Memory B cell (primary cell): ENCODE data around the gene PPARG.
A peak's percentile ranks its signal among the peaks of the same experiment; 100 is the strongest.
"Not testable (repeated sequence)": the region's sequence is repeated elsewhere in the genome, so short reads cannot be mapped to it uniquely, and the experiment has no call there.

ENCODE experiments used
- ATAC-seq: fragments of 150-1000 bp; cut with Tn5 transposase; 2 replicates; pipeline ENCODE4 v1.10.0; 2021; ENCODE audit warnings: low read depth, mild to moderate bottlenecking, moderate library complexity
- DNase-seq, 2 donors: peaks; one replicate each; pipeline ENCODE4 v3.0.0; 2022; ENCODE audit warnings: low spot score in 2 of 2
- H3K27ac Mint-ChIP-seq: one replicate; pipeline ENCODE4 v1.8.0; 2022; ENCODE audit warnings: mild to moderate bottlenecking, moderate library complexity, mixed read lengths
- H3K27me3 Mint-ChIP-seq: one replicate; pipeline ENCODE4 v1.8.0; 2022; ENCODE audit warnings: mixed read lengths
- H3K36me3 Mint-ChIP-seq: one replicate; pipeline ENCODE4 v1.8.0; 2022; ENCODE audit warnings: mild to moderate bottlenecking, mixed read lengths
- H3K4me1 Mint-ChIP-seq: one replicate; pipeline ENCODE4 v1.8.0; 2022; ENCODE audit warnings: mixed read lengths
- H3K4me3 Mint-ChIP-seq: one replicate; pipeline ENCODE4 v1.8.0; 2022; ENCODE audit warnings: mild to moderate bottlenecking, moderate library complexity, mixed read lengths
- H3K9me3 Mint-ChIP-seq: one replicate; pipeline ENCODE4 v1.8.0; 2022; ENCODE audit warnings: mixed read lengths

The PPARG gene

GRCh38 chr3:12267376-12268030 lies 21.4 kb upstream of the PPARG start:
- Mint-ChIP-seq H3K4me1 (no peaks in the 10 kb centered on the region), H3K27ac (no peak overlapping the region), H3K9me3 (no peaks in the 10 kb centered on the region), H3K36me3 (no peaks in the 10 kb centered on the region), H3K27me3 (peaks cover 7% of the 10 kb centered on the region), H3K4me3 (no peak overlapping the region)
- no peak for DNase-seq
- ATAC-seq, result no peak

- H3K9me3 Mint-ChIP-seq, result no peaks in the 10 kb centered on the region
- no peak overlapping the region for H3K4me3 Mint-ChIP-seq
- no peak overlapping the region for H3K27ac Mint-ChIP-seq
- ATAC-seq, result no peak
- peaks cover 5% of the 10 kb centered on the region for H3K27me3 Mint-ChIP-seq
- peaks cover 5% of the 10 kb centered on the region for H3K4me1 Mint-ChIP-seq
- no peak for DNase-seq
- no peaks in the 10 kb centered on the region for H3K36me3 Mint-ChIP-seq
Measured at GRCh38 chr3:12268049-12268735, 20.7 kb upstream of the PPARG start.

DNA sequence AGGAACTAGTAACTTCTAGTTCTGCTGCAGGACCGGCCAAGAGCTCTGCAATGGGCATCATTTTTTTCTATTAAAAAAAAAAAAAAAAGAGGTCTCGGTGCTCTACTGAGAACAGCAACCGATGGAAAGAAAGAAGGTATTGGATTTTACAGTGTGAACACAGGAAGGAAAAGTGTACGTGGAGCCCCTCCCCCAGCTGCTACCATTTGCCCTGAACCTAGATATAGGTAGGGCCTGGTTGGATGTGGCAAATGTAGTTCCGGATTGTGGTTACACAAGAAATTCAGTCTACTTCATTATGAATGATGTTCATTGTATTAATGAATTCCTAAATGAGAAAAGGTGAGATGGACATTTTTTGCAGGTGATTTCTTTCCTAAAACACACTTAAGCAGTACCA lies 17.9 kb upstream of the PPARG start:
- peaks cover 7% of the 10 kb centered on the region for H3K4me1 Mint-ChIP-seq
- H3K4me3 Mint-ChIP-seq, result no peak overlapping the region

GRCh38 chr3:12273045-12273695 lies 15.7 kb upstream of the PPARG start:
- ATAC-seq, result peak; percentile 88
- Mint-ChIP-seq H3K27me3 (peaks cover 10% of the 10 kb centered on the region), H3K9me3 (no peaks in the 10 kb centered on the region), H3K27ac (no peak overlapping the region), H3K36me3 (no peaks in the 10 kb centered on the region), H3K4me3 (no peak overlapping the region), H3K4me1 (peaks cover 7% of the 10 kb centered on the region)
- no peak for DNase-seq

More for the DNA sequence above, 17.9 kb upstream of the PPARG start:
- H3K27me3 Mint-ChIP-seq, result peaks cover 6% of the 10 kb centered on the region
- no peak overlapping the region for H3K27ac Mint-ChIP-seq
- no peak for ATAC-seq
- no peak for DNase-seq
- H3K36me3 Mint-ChIP-seq, result no peaks in the 10 kb centered on the region
- H3K9me3 Mint-ChIP-seq, result no peaks in the 10 kb centered on the region

- Mint-ChIP-seq H3K9me3 (no peaks in the 10 kb centered on the region), H3K4me1 (peaks cover 7% of the 10 kb centered on the region), H3K27ac (no peak overlapping the region), H3K4me3 (no peak overlapping the region), H3K27me3 (peaks cover 17% of the 10 kb centered on the region), H3K36me3 (no peaks in the 10 kb centered on the region)
- DNase-seq, result no peak
- no peak for ATAC-seq
Measured at GRCh38 chr3:12275974-12276650, 12.8 kb upstream of the PPARG start.

DNA sequence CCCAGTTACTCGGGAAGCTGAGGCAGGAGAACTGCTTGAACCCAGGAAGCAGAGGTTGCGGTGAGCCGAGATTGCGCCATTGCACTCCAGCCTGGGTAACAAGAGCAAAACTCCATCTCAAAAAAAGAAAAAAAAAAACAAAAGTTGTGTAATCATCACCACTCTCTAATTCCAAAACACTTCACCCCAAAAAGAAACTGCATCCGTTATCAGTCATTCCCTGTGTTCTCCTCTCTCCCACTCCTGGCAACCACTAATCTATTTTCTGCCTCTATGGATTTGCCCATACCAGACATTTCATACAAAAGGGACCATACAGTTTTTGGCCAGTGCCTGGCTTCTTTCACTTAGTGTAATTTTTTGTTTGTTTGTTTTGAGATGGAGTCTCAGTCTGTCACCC lies 12.0 kb upstream of the PPARG start:
- peaks cover 17% of the 10 kb centered on the region for H3K27me3 Mint-ChIP-seq
- H3K9me3 Mint-ChIP-seq, H3K27ac Mint-ChIP-seq, ATAC-seq, H3K4me3 Mint-ChIP-seq, H3K4me1 Mint-ChIP-seq, H3K36me3 Mint-ChIP-seq, DNase-seq: not testable (repeated sequence)

- ATAC-seq (no peak), DNase-seq (no peak)
- Mint-ChIP-seq H3K27me3 (peaks cover 15% of the 10 kb centered on the region), H3K4me1 (no peaks in the 10 kb centered on the region), H3K36me3 (no peaks in the 10 kb centered on the region), H3K27ac (no peak overlapping the region), H3K4me3 (no peak overlapping the region), H3K9me3 (no peaks in the 10 kb centered on the region)
Measured at GRCh38 chr3:12278566-12278965, 10.3 kb upstream of the PPARG start.

- no peak for DNase-seq
- Mint-ChIP-seq H3K4me3 (no peak overlapping the region), H3K9me3 (no peaks in the 10 kb centered on the region), H3K27me3 (peaks cover 15% of the 10 kb centered on the region), H3K36me3 (no peaks in the 10 kb centered on the region), H3K27ac (no peak overlapping the region), H3K4me1 (no peaks in the 10 kb centered on the region)
- ATAC-seq, result no peak
Measured at GRCh38 chr3:12279591-12280326, 9.1 kb upstream of the PPARG start.

GRCh38 chr3:12280357-12280806 lies 8.5 kb upstream of the PPARG start:
- DNase-seq, result no peak
- Mint-ChIP-seq H3K9me3 (no peaks in the 10 kb centered on the region), H3K4me3 (no peak overlapping the region), H3K27me3 (peaks cover 15% of the 10 kb centered on the region), H3K36me3 (no peaks in the 10 kb centered on the region), H3K4me1 (no peaks in the 10 kb centered on the region), H3K27ac (no peak overlapping the region)
- ATAC-seq, result no peak

GRCh38 chr3:12284591-12284990 lies 4.3 kb upstream of the PPARG start:
- DNase-seq (no peak), ATAC-seq (no peak)
- Mint-ChIP-seq H3K27me3 (peaks cover 16% of the 10 kb centered on the region), H3K9me3 (no peaks in the 10 kb centered on the region), H3K4me3 (no peak overlapping the region), H3K27ac (no peak overlapping the region), H3K36me3 (no peaks in the 10 kb centered on the region), H3K4me1 (peaks cover 3% of the 10 kb centered on the region)

- Mint-ChIP-seq H3K4me3 (no peak overlapping the region), H3K4me1 (peaks cover 3% of the 10 kb centered on the region), H3K27ac (no peak overlapping the region), H3K27me3 (peaks cover 13% of the 10 kb centered on the region), H3K36me3 (no peaks in the 10 kb centered on the region), H3K9me3 (no peaks in the 10 kb centered on the region)
- no peak for DNase-seq
- no peak for ATAC-seq
Measured at GRCh38 chr3:12285003-12285555, 3.8 kb upstream of the PPARG start.

- H3K36me3 Mint-ChIP-seq, DNase-seq, H3K9me3 Mint-ChIP-seq, H3K4me1 Mint-ChIP-seq, H3K4me3 Mint-ChIP-seq, ATAC-seq, H3K27ac Mint-ChIP-seq: not testable (repeated sequence)
- peaks cover 10% of the 10 kb centered on the region for H3K27me3 Mint-ChIP-seq
Measured at GRCh38 chr3:12285779-12286178, 3.1 kb upstream of the PPARG start.

GRCh38 chr3:12286504-12286903 lies 2.4 kb upstream of the PPARG start:
- DNase-seq, result no peak
- Mint-ChIP-seq H3K27me3 (peaks cover 10% of the 10 kb centered on the region), H3K27ac (no peak overlapping the region), H3K4me1 (peaks cover 3% of the 10 kb centered on the region), H3K9me3 (no peaks in the 10 kb centered on the region), H3K4me3 (peak overlapping the region; percentile 61), H3K36me3 (no peaks in the 10 kb centered on the region)
- no peak for ATAC-seq
